GM23338 (cell line): ENCODE measurements around the gene ZNRD2. TPM values are rescaled to one million over a fixed set of nuclear protein-coding genes. Genes with fewer than 3 reads are reported as not detected.

ENCODE experiments used
- ATAC-seq: fragments of 200-7000 bp; cut with Tn5 transposase; 3 replicates; pipeline ENCODE4 v1.9.1; 2020
- DNase-seq: peaks from one replicate; pipeline ENCODE4 v3.0.0-alpha.2; 2015; ENCODE audit warnings: low spot score
- H2AFZ ChIP-seq: fragments of 200-600 bp; sonication (generic); 2 replicates; pipeline ENCODE4 v1.8.0; 2016; ENCODE audit warnings: antibody characterized with exemption, mild to moderate bottlenecking, moderate library complexity
- H3F3A ChIP-seq: fragments of 200-600 bp; sonication (generic); replicated peaks from 2 replicates; pipeline ENCODE4 v1.8.0; 2017; ENCODE audit warnings: antibody characterized with exemption, mixed run types, low read depth
- H3K27ac ChIP-seq: fragments of 200-600 bp; sonication (generic); 2 replicates; pipeline ENCODE4 v1.6.1; 2016; ENCODE audit warnings: low read depth
- H3K27me3 ChIP-seq: fragments of 200-600 bp; sonication (generic); 2 replicates; pipeline ENCODE4 v1.8.0; 2016; ENCODE audit warnings: mild to moderate bottlenecking, mixed run types, moderate library complexity; ENCODE audit not compliant: insufficient read depth
- H3K36me3 ChIP-seq: fragments of 200-600 bp; sonication (generic); 2 replicates; pipeline ENCODE4 v1.8.0; 2016; ENCODE audit warnings: mild to moderate bottlenecking; ENCODE audit not compliant: insufficient read depth
- H3K4me1 ChIP-seq: fragments of 200-600 bp; sonication (generic); 2 replicates; pipeline ENCODE4 v1.8.0; 2016; ENCODE audit warnings: mild to moderate bottlenecking, moderate library complexity; ENCODE audit not compliant: insufficient read depth
- H3K4me2 ChIP-seq: fragments of 200-600 bp; sonication (generic); 2 replicates; pipeline ENCODE4 v1.7.1; 2017; ENCODE audit warnings: mixed run types
- H3K4me3 ChIP-seq: fragments of 200-600 bp; sonication (generic); 2 replicates; pipeline ENCODE4 v1.6.1; 2016; ENCODE audit warnings: mixed run types
- H3K79me2 ChIP-seq: fragments of 200-600 bp; sonication (generic); replicated peaks from 2 replicates; pipeline ENCODE4 v1.8.0; 2017; ENCODE audit warnings: mild to moderate bottlenecking; ENCODE audit not compliant: insufficient read depth
- H3K9me2 ChIP-seq: fragments of 200-600 bp; sonication (generic); 2 replicates; pipeline ENCODE4 v1.8.0; 2017; ENCODE audit not compliant: insufficient read depth
- H4K20me1 ChIP-seq: fragments of 200-600 bp; sonication (generic); replicated peaks from 2 replicates; pipeline ENCODE4 v1.8.0; 2017; ENCODE audit warnings: mild to moderate bottlenecking; ENCODE audit not compliant: insufficient read depth
- H3K27ac Mint-ChIP-seq: 2 replicates; pipeline ENCODE4 v1.8.0; 2020; ENCODE audit warnings: inconsistent platforms, mild to moderate bottlenecking, moderate library complexity, mixed read lengths
- H3K27me3 Mint-ChIP-seq: 3 replicates; pipeline ENCODE4 v1.8.0; 2022; ENCODE audit warnings: low read depth, mild to moderate bottlenecking, moderate library complexity, mixed read lengths, inconsistent platforms; ENCODE audit not compliant: insufficient read depth, poor library complexity
- H3K36me3 Mint-ChIP-seq: 3 replicates; pipeline ENCODE4 v1.8.0; 2021; ENCODE audit warnings: low read depth, mild to moderate bottlenecking, inconsistent platforms, moderate library complexity, mixed read lengths
- H3K4me1 Mint-ChIP-seq: 3 replicates; pipeline ENCODE4 v1.8.0; 2020; ENCODE audit warnings: mild to moderate bottlenecking, inconsistent platforms, mixed read lengths
- H3K4me3 Mint-ChIP-seq: 3 replicates; pipeline ENCODE4 v1.8.0; 2021; ENCODE audit warnings: moderate library complexity, mild to moderate bottlenecking, inconsistent platforms, mixed read lengths
- H3K9me3 Mint-ChIP-seq: 3 replicates; pipeline ENCODE4 v1.8.0; 2020; ENCODE audit warnings: moderate library complexity, mild to moderate bottlenecking, inconsistent platforms, mixed read lengths
- CREB1 ChIP-seq: fragments of 250-450 bp; sonication (Bioruptor Pico); IDR thresholded peaks from 2 replicates; pipeline ENCODE4 v1.5.0; 2020; ENCODE audit warnings: low read depth, mild to moderate bottlenecking, moderate library complexity
- EZH2 ChIP-seq: fragments of 200-600 bp; sonication (generic); IDR thresholded peaks from one replicate; pipeline ENCODE4 v1.8.0; 2017; ENCODE audit warnings: antibody characterized with exemption, mild to moderate bottlenecking, low read depth; ENCODE audit not compliant: unreplicated experiment
- EZH2phosphoT487 ChIP-seq: fragments of 200-600 bp; sonication (generic); IDR thresholded peaks from one replicate; pipeline ENCODE4 v1.8.1; 2018; ENCODE audit warnings: antibody characterized with exemption; ENCODE audit not compliant: unreplicated experiment
- JUNB ChIP-seq: IDR thresholded peaks from one replicate; pipeline ENCODE4 v1.6.1; 2016; ENCODE audit warnings: antibody characterized with exemption; ENCODE audit not compliant: unreplicated experiment
- NANOG ChIP-seq: IDR thresholded peaks from 2 replicates; pipeline ENCODE4 v1.6.1; 2016; ENCODE audit warnings: antibody characterized with exemption, borderline replicate concordance
- POLR2AphosphoS5 ChIP-seq: IDR thresholded peaks from 2 replicates; pipeline ENCODE4 v1.6.1; 2016; ENCODE audit warnings: antibody characterized with exemption, low read depth
- STAT1 ChIP-seq: IDR thresholded peaks from one replicate; pipeline ENCODE4 v1.6.1; 2016; ENCODE audit warnings: antibody characterized with exemption; ENCODE audit not compliant: unreplicated experiment
- ZNF331 ChIP-seq: fragments of 250-450 bp; sonication (Bioruptor Pico); IDR thresholded peaks from 2 replicates; pipeline ENCODE4 v1.5.0; 2020; ENCODE audit warnings: low read depth, mild to moderate bottlenecking, moderate library complexity
- polyA plus RNA-seq: library from polyadenylated mRNA; unstranded; fragments of >200 nt; fragmentation: Nextera tagmentation; extraction: Ambion mirVana; gene quantifications from 2 replicates; pipeline ENCODE4 v1.2.1, GENCODE V29; 2016
- total RNA-seq: library from RNA; depleted of rRNA; stranded (reverse); fragments of >200 nt; shearing (Covaris generic); gene quantifications from 2 replicates; pipeline ENCODE4 v1.2.3, GENCODE V29; 2014
- TF ChIP-seq, protein P1 (sequence below), 2 experiments: fragments of 200-600 bp in 1 of 2; sonication (generic) in 1 of 2; conservative IDR thresholded peaks; 2 replicates each; pipeline versions ENCODE4 v1.5.1 to v1.6.1; 2016 to 2017; ENCODE audit warnings: antibody characterized with exemption in 2 of 2, low read depth in 2 of 2, mild to moderate bottlenecking in 2 of 2, moderate library complexity in 1 of 2
- TF ChIP-seq, protein P2 (sequence below): IDR thresholded peaks from one replicate; pipeline ENCODE4 v1.6.1; 2018; ENCODE audit warnings: antibody characterized with exemption; ENCODE audit not compliant: unreplicated experiment
- TF ChIP-seq, protein P3 (sequence below): fragments of 250-450 bp; sonication (Bioruptor Pico); IDR thresholded peaks from 2 replicates; pipeline ENCODE4 v1.5.0; 2020; ENCODE audit warnings: mild to moderate bottlenecking, moderate library complexity

Gene ZNRD2
- total and polyA plus RNA-seq, 2 experiments from 2014 or later: 78.6 to 148 TPM

DNA sequence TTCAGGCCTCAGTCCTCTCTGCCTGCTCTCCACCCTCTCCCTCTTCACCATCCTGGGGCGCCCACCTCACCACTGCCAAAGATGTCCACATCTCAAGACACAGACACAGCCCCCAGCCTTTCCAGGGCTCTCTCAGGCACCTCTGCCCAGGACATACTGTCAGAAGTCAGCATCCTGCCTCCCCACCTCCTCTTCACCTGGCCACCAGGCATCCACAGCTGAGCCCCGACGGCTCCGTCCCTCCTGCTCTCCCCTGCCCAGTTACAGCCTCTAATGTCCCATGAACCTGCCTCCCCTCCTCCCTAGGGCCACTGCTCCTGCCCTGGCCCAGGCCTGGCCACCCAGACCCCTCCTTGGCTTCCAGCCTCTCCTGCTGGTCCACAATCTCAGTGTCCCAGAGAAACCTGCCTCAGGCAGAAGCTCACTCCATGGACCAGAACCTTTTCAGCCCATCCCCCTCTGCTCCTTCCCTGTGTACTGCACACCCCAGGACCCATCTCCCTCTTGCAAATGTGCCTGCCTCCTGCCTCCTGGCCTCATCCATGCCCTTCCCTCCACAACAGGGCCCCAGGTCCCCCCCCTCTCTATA is 15.3 kb upstream of the ZNRD2 start (continued):
- no peak for TF ChIP-seq CREB1 (CRISPR knock-in tag)
- no peak for TF ChIP-seq NANOG
- no peak for TF ChIP-seq EZH2phosphoT487
- no peak for TF ChIP-seq EZH2
- TF ChIP-seq, protein P1, sequence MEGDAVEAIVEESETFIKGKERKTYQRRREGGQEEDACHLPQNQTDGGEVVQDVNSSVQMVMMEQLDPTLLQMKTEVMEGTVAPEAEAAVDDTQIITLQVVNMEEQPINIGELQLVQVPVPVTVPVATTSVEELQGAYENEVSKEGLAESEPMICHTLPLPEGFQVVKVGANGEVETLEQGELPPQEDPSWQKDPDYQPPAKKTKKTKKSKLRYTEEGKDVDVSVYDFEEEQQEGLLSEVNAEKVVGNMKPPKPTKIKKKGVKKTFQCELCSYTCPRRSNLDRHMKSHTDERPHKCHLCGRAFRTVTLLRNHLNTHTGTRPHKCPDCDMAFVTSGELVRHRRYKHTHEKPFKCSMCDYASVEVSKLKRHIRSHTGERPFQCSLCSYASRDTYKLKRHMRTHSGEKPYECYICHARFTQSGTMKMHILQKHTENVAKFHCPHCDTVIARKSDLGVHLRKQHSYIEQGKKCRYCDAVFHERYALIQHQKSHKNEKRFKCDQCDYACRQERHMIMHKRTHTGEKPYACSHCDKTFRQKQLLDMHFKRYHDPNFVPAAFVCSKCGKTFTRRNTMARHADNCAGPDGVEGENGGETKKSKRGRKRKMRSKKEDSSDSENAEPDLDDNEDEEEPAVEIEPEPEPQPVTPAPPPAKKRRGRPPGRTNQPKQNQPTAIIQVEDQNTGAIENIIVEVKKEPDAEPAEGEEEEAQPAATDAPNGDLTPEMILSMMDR (conservative IDR thresholded peaks at IDR 0.05; ENCODE audit: low read depth in 2 of 2): no peak
- TF ChIP-seq, protein P2, sequence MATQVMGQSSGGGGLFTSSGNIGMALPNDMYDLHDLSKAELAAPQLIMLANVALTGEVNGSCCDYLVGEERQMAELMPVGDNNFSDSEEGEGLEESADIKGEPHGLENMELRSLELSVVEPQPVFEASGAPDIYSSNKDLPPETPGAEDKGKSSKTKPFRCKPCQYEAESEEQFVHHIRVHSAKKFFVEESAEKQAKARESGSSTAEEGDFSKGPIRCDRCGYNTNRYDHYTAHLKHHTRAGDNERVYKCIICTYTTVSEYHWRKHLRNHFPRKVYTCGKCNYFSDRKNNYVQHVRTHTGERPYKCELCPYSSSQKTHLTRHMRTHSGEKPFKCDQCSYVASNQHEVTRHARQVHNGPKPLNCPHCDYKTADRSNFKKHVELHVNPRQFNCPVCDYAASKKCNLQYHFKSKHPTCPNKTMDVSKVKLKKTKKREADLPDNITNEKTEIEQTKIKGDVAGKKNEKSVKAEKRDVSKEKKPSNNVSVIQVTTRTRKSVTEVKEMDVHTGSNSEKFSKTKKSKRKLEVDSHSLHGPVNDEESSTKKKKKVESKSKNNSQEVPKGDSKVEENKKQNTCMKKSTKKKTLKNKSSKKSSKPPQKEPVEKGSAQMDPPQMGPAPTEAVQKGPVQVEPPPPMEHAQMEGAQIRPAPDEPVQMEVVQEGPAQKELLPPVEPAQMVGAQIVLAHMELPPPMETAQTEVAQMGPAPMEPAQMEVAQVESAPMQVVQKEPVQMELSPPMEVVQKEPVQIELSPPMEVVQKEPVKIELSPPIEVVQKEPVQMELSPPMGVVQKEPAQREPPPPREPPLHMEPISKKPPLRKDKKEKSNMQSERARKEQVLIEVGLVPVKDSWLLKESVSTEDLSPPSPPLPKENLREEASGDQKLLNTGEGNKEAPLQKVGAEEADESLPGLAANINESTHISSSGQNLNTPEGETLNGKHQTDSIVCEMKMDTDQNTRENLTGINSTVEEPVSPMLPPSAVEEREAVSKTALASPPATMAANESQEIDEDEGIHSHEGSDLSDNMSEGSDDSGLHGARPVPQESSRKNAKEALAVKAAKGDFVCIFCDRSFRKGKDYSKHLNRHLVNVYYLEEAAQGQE: no peak
- no peak for TF ChIP-seq STAT1
- no peak for TF ChIP-seq POLR2AphosphoS5
- no peak for TF ChIP-seq ZNF331 (CRISPR knock-in tag)
- no peak for TF ChIP-seq JUNB

DNA sequence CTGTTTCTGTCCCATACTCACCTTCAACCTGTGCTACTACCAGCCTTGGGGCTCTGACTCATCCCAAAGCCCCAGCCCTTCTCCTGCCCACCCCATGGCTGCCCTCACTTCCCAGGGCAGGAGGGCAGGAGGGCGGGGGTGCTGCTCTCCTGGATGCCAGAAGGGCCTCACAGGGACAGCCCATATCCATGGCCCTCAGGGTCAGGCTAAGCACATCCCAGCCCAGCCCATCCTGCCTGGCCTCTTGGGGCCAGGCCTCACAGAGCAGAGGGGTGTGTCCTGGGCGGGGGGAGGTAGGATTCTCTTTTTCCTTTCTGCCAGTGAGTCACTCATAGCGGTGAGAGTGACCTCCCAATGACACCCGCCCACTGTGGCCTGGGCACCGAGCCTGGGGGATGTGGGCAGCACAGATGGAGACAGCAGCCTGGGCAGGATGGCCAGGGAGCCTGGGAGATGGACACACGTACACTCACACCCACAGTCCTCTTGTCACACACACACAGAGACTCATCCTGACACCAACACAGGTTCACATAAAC is 14.5 kb upstream of the ZNRD2 start:
- Mint-ChIP-seq H3K4me3 (peak overlapping the region; percentile 17; the same call in 1 of the 3 replicates), H3K4me1 (peaks cover 63% of the 10 kb centered on the region), H3K27ac (no peak overlapping the region), H3K27me3 (peaks cover 47% of the 10 kb centered on the region), H3K9me3 (no peaks in the 10 kb centered on the region), H3K36me3 (no peaks in the 10 kb centered on the region; the same call in 2 of the 3 replicates)
- Histone ChIP-seq H3K27ac (no peak overlapping the region), H3F3A (peaks cover 30% of the 10 kb centered on the region; the same call in 1 of the 2 replicates), H2AFZ (no peak overlapping the region), H3K27me3 (peaks cover 64% of the 10 kb centered on the region), H3K4me1 (peaks cover 42% of the 10 kb centered on the region), H4K20me1 (no peaks in the 10 kb centered on the region), H3K79me2 (no peaks in the 10 kb centered on the region), H3K4me2 (no peak overlapping the region), H3K4me3 (no peak overlapping the region), H3K9me2 (no peaks in the 10 kb centered on the region), H3K36me3 (no peaks in the 10 kb centered on the region)
- DNase-seq: no peak
- ATAC-seq: no peak
- TF ChIP-seq CREB1 (CRISPR knock-in tag) (no peak), EZH2phosphoT487 (no peak), NANOG (no peak), EZH2 (no peak), POLR2AphosphoS5 (no peak)
- TF ChIP-seq, protein P3, sequence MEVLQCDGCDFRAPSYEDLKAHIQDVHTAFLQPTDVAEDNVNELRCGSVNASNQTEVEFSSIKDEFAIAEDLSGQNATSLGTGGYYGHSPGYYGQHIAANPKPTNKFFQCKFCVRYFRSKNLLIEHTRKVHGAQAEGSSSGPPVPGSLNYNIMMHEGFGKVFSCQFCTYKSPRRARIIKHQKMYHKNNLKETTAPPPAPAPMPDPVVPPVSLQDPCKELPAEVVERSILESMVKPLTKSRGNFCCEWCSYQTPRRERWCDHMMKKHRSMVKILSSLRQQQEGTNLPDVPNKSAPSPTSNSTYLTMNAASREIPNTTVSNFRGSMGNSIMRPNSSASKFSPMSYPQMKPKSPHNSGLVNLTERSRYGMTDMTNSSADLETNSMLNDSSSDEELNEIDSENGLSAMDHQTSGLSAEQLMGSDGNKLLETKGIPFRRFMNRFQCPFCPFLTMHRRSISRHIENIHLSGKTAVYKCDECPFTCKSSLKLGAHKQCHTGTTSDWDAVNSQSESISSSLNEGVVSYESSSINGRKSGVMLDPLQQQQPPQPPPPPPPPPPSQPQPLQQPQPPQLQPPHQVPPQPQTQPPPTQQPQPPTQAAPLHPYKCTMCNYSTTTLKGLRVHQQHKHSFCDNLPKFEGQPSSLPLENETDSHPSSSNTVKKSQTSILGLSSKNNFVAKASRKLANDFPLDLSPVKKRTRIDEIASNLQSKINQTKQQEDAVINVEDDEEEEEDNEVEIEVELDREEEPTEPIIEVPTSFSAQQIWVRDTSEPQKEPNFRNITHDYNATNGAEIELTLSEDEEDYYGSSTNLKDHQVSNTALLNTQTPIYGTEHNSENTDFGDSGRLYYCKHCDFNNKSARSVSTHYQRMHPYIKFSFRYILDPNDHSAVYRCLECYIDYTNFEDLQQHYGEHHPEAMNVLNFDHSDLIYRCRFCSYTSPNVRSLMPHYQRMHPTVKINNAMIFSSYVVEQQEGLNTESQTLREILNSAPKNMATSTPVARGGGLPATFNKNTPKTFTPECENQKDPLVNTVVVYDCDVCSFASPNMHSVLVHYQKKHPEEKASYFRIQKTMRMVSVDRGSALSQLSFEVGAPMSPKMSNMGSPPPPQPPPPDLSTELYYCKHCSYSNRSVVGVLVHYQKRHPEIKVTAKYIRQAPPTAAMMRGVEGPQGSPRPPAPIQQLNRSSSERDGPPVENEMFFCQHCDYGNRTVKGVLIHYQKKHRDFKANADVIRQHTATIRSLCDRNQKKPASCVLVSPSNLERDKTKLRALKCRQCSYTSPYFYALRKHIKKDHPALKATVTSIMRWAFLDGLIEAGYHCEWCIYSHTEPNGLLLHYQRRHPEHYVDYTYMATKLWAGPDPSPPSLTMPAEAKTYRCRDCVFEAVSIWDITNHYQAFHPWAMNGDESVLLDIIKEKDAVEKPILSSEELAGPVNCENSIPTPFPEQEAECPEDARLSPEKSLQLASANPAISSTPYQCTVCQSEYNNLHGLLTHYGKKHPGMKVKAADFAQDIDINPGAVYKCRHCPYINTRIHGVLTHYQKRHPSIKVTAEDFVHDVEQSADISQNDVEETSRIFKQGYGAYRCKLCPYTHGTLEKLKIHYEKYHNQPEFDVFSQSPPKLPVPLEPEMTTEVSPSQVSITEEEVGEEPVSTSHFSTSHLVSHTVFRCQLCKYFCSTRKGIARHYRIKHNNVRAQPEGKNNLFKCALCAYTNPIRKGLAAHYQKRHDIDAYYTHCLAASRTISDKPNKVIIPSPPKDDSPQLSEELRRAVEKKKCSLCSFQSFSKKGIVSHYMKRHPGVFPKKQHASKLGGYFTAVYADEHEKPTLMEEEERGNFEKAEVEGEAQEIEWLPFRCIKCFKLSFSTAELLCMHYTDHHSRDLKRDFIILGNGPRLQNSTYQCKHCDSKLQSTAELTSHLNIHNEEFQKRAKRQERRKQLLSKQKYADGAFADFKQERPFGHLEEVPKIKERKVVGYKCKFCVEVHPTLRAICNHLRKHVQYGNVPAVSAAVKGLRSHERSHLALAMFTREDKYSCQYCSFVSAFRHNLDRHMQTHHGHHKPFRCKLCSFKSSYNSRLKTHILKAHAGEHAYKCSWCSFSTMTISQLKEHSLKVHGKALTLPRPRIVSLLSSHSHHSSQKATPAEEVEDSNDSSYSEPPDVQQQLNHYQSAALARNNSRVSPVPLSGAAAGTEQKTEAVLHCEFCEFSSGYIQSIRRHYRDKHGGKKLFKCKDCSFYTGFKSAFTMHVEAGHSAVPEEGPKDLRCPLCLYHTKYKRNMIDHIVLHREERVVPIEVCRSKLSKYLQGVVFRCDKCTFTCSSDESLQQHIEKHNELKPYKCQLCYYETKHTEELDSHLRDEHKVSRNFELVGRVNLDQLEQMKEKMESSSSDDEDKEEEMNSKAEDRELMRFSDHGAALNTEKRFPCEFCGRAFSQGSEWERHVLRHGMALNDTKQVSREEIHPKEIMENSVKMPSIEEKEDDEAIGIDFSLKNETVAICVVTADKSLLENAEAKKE: no peak
